Measurements from ENCODE around the gene LRRC15. TPM values are rescaled to one million over a fixed set of nuclear protein-coding genes. Genes with fewer than 3 reads are reported as not detected.

Gene LRRC15
- total RNA-seq, 2 experiments from 2014 or later: not detected

DNA sequence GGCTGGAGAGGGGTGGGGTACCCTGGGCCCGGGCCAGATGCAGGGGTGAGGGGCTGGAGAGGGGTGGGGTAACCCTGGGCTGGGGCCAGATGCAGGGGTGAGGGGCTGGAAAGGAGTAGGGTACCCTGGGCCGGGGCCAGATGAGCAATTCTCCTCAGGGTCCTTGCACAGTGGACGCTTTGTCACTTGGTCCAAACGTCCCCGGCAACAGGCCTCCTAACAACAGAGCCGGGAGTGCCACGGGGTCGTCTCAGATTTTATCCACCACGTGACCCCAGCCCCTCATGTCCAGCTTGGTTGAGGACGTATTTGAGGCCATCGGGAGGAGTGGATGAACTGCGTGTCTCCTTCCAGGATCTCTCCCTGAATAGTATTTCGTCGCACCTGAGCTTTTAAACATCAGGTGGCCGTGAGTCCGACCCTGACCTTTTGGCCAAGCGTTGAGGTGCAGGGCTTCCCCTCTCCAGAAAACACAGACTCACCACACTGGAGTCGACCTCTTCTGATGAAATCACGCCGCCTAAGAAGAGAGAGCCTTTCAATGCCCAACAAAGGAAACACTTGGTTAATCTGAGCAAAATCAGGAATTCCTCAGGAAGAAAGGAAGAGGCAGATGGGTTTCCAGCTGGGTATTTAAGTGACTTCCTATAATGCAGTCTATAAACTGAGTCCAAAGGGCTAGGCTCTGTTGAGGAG, 12.8 kb upstream of the LRRC15 start:
- DNase-seq: no peak
- no peak overlapping the region for H3K4me3 Mint-ChIP-seq
- no peaks in the 10 kb centered on the region for H3K27me3 Mint-ChIP-seq
- H3K36me3 Mint-ChIP-seq: no peaks in the 10 kb centered on the region
- POLR2A ChIA-PET: no interaction called here
- no peaks in the 10 kb centered on the region for H3K9me3 Mint-ChIP-seq
- peaks cover 2% of the 10 kb centered on the region for H3K4me1 Mint-ChIP-seq
- no peak for ATAC-seq (ENCODE audit: low read depth)
- no peak overlapping the region for H3K27ac Mint-ChIP-seq

DNA sequence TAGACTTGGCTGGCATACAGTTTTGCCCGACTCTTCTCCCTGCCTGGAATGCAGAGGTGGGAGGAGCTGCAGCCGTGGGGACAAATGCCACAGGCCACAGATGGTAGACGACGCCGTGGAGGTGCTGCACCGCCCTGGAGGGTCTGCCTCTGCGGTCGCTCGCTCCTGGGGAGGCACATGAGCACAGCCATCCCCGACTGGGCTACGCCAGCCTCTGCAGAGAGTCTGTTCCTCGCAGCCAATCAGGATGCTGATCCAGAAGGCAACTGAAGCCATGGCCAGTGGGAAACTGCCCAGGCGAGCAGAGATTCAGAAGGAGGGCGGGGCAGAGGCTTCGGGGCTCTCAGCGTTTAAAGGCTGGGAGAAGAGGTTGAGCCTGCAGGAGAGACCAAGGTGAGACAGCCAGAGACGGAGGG, 11.9 kb upstream of the LRRC15 start:
- no peak overlapping the region for H3K4me3 Mint-ChIP-seq
- H3K27me3 Mint-ChIP-seq: peaks cover 6% of the 10 kb centered on the region
- no peaks in the 10 kb centered on the region for H3K9me3 Mint-ChIP-seq
- no peak overlapping the region for H3K27ac Mint-ChIP-seq
- POLR2A ChIA-PET: no interaction called here
- H3K36me3 Mint-ChIP-seq: no peaks in the 10 kb centered on the region
- no peak for DNase-seq
- ATAC-seq (ENCODE audit: low read depth): no peak
- H3K4me1 Mint-ChIP-seq: peaks cover 2% of the 10 kb centered on the region

DNA sequence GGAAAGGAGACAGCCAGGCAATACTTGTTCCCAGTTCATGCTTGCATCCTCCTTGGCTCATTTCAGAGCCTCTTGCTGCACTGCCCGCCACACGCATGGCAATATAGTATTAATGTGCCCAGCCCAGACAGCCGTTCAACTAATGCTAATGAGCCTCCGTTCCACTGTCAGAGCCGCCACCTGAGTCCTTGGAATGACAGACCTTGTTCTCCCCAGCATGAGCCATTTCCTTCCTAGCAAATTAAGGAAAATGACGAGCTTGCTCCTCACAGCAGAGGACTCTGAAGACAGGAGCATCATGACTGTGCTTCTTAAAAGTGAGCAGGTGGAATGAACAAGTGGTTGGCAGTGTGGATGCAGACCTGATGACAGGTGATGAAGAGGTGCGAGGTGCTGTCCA, 10.8 kb upstream of the LRRC15 start:
- Mint-ChIP-seq H3K27me3 (peaks cover 8% of the 10 kb centered on the region), H3K36me3 (no peaks in the 10 kb centered on the region), H3K9me3 (no peaks in the 10 kb centered on the region), H3K4me1 (peaks cover 2% of the 10 kb centered on the region), H3K4me3 (no peak overlapping the region), H3K27ac (no peak overlapping the region)
- DNase-seq: no peak
- no peak for ATAC-seq (ENCODE audit: low read depth)
- POLR2A ChIA-PET: no interaction called here

DNA sequence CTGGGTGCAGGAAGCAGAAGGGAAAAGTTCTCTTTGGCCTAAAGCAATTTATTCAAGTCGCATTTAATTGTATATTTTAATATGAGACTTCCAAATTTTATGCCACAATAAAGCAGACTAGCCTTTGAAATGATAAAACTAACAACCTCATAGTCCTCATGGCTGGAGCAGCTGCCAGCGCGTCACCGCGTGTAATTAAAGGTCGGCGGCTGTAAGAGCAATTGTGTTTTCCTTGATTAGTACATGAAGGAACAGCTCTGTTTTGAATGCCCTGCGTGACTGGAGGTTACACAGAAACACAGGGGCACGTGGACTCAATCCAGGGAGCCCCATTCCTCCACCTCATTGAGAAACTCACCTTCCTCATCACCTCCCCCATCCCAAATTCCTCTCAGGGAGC, 10.1 kb upstream of the LRRC15 start:
- peaks cover 2% of the 10 kb centered on the region for H3K4me1 Mint-ChIP-seq
- H3K9me3 Mint-ChIP-seq: no peaks in the 10 kb centered on the region
- no peak overlapping the region for H3K27ac Mint-ChIP-seq
- POLR2A ChIA-PET: no interaction called here
- H3K4me3 Mint-ChIP-seq: no peak overlapping the region
- no peaks in the 10 kb centered on the region for H3K36me3 Mint-ChIP-seq
- peaks cover 10% of the 10 kb centered on the region for H3K27me3 Mint-ChIP-seq
- DNase-seq: no peak
- no peak for ATAC-seq (ENCODE audit: low read depth)

DNA sequence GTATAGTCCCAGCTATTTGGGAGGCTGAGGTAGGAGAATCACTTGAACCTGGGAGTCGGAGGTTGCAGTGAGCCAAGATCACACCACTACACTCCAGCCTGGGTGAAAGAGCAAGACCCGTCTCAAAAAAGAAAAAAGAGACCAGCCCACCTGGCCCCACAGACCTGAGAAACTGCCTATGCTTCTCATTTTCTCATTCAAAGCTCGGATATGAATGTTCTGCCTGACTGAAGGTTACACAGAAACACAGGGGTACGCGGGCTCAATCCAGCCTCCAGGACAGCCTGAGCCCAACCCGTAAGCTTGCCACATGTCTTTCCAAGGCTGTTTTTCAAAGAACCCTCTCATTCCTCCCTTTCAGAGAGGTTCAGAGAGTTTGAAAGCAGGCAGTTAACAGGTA, 9.7 kb upstream of the LRRC15 start:
- H3K36me3 Mint-ChIP-seq: no peaks in the 10 kb centered on the region
- no peak overlapping the region for H3K27ac Mint-ChIP-seq
- POLR2A ChIA-PET: no interaction called here

DNA sequence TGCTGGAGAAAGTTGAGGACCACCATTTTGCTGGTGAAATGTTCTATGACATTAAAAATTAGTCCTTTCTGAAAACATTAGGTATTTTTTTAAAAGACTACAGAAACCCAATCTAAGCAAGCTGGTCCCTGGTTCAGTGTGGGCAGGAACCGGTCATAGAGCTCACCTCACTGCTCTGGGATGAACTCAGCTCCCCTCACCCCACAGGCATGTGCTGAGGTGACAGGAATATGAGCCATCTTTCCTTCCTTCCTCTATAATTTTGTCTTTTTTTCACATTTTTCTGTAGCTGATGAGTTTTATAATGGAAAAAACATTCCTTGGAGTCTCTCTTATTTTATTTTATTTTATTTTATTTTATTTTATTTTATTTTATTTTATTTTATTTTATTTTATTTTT, 8.2 kb upstream of the LRRC15 start:
- no peak overlapping the region for H3K4me3 Mint-ChIP-seq
- peaks cover 2% of the 10 kb centered on the region for H3K4me1 Mint-ChIP-seq
- no peak overlapping the region for H3K27ac Mint-ChIP-seq
- H3K36me3 Mint-ChIP-seq: no peaks in the 10 kb centered on the region
- ATAC-seq (ENCODE audit: low read depth) (no peak), DNase-seq (no peak)
- peaks cover 10% of the 10 kb centered on the region for H3K27me3 Mint-ChIP-seq
- H3K9me3 Mint-ChIP-seq: no peaks in the 10 kb centered on the region
- POLR2A ChIA-PET: no interaction called here

More for the DNA sequence above, 9.7 kb upstream of the LRRC15 start:
- peaks cover 10% of the 10 kb centered on the region for H3K27me3 Mint-ChIP-seq
- no peaks in the 10 kb centered on the region for H3K9me3 Mint-ChIP-seq
- H3K4me3 Mint-ChIP-seq: no peak overlapping the region
- no peak for ATAC-seq (ENCODE audit: low read depth)
- peaks cover 2% of the 10 kb centered on the region for H3K4me1 Mint-ChIP-seq
- DNase-seq: no peak

DNA sequence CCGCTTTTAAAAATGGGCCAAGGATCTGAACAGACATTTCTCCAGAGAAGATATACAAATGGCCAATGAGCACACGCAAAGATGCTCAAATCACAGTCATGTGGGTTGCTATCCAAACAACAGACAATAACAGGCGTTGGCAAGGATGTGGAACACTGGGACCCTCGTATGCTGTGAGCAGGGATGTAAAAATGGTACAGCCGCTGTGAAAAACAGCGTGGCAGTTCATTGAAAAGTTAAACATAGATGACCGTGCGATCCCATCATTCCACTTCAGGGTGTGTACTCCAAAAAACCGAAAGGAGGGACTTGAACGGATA, 6.7 kb upstream of the LRRC15 start:
- no peaks in the 10 kb centered on the region for H3K4me1 Mint-ChIP-seq
- H3K27me3 Mint-ChIP-seq: peaks cover 12% of the 10 kb centered on the region
- H3K4me3 Mint-ChIP-seq: no peak overlapping the region
- H3K27ac Mint-ChIP-seq: no peak overlapping the region
- no peaks in the 10 kb centered on the region for H3K36me3 Mint-ChIP-seq
- DNase-seq: no peak
- no peak for ATAC-seq (ENCODE audit: low read depth)
- POLR2A ChIA-PET: no interaction called here
- no peaks in the 10 kb centered on the region for H3K9me3 Mint-ChIP-seq

DNA sequence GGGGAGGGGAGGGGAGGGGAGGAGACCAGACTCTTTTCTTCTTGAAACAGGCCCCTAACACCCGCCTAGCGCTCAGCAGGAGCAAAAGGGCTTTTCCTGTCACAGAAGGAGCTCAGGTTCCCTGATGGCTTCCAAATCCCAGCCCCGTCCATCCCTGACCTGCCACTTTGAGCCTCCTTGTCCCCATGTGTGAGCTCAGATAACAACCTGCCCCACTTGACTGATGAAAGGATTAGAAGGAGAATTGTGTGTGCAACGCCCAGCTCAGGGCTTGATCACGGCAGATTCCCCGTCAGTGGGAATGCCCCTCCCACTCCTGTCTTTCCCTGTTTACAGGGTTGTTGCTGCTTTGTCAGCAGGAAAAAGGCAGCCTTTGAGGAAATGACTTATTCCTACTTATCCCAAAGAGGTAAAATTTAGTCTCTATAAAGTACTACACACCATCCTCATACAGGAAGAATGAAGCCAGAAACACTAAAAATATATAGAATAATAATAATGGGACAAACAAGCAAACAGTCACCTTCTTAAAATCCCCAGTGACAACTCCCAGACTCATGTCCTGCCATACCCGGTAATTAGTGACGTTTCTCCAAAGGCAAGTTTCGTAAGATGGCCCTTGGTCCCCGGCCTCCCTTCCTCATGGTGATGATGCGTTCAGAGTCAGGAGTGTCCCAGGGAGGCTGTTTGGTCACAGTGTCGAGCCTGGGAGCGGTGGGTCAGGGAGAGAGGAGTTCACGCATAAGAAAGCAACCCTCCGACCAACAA, 6.1 kb upstream of the LRRC15 start:
- POLR2A ChIA-PET: no interaction called here
- Mint-ChIP-seq H3K4me3 (no peak overlapping the region), H3K27me3 (peaks cover 17% of the 10 kb centered on the region), H3K36me3 (no peaks in the 10 kb centered on the region), H3K9me3 (no peaks in the 10 kb centered on the region), H3K27ac (no peak overlapping the region), H3K4me1 (no peaks in the 10 kb centered on the region)
- no peak for DNase-seq
- no peak for ATAC-seq (ENCODE audit: low read depth)

DNA sequence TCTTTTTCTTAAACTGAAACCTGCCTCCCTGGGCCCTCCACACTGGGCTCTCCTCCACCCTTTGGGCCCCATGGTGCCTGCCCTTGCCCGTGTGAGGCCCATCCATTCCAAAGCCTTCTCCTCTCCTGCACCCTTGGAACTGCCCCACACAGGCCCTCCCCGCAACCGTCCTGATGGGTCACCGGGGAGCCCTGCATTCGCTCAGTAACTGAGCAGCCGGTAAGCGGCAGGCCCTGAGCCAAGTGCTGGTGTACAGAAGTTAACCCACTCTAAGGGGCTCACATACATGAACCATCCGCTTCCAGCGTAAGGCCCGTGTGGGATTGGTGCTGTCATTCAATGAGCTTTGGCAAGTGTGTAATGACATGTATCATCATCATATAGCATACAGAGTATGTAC, 5.4 kb upstream of the LRRC15 start:
- DNase-seq (no peak), ATAC-seq (ENCODE audit: low read depth) (no peak)
- Mint-ChIP-seq H3K27me3 (peaks cover 24% of the 10 kb centered on the region), H3K27ac (no peak overlapping the region), H3K4me3 (no peak overlapping the region), H3K9me3 (no peaks in the 10 kb centered on the region), H3K4me1 (no peaks in the 10 kb centered on the region), H3K36me3 (no peaks in the 10 kb centered on the region)
- POLR2A ChIA-PET: no interaction called here

DNA sequence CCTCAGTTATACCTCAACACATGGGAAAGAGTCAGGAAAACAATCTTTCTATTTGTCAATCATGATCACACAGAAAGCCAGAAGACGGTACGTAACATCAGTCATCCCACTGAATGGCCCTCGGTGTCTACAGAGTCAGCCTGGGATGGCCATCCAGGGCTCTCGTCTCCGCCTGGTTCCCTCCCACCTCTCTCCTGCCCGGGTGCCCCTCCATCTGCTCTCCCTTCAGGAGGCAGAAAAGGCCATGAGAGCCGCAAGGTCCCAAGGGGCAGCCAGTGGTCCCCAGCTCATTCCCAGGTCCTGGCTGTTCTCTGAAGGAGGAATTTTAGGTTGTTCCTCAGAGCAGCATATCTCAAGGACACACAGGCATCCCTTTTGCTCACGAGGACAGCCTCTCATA, 4.4 kb upstream of the LRRC15 start:
- ATAC-seq (ENCODE audit: low read depth): no peak
- POLR2A ChIA-PET: no interaction called here
- peaks cover 35% of the 10 kb centered on the region for H3K27me3 Mint-ChIP-seq

DNA sequence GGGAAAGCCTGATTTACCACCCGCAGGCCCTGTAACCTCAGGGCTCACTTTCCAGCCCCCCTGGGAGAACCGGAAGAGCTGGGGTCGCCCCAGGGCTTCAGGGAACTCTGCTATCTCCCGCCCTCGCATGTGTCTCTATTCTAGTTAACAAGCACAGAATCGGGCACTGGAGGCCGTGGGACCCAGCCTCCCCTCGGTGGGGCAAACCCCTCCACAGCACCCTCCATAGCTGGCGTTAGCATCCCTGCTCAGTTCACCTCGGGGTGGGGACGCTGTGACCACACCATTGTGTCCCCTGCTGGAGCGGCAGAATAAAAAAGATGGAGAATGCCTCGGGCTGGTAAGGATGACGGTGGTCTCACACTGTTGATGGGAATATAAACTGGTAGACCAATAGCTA, 3.5 kb upstream of the LRRC15 start:
- no peak for DNase-seq
- no peaks in the 10 kb centered on the region for H3K4me1 Mint-ChIP-seq
- peaks cover 44% of the 10 kb centered on the region for H3K27me3 Mint-ChIP-seq
- H3K27ac Mint-ChIP-seq: no peak overlapping the region
- ATAC-seq (ENCODE audit: low read depth): no peak
- H3K9me3 Mint-ChIP-seq: no peaks in the 10 kb centered on the region
- POLR2A ChIA-PET: no interaction called here
- H3K4me3 Mint-ChIP-seq: no peak overlapping the region
- no peaks in the 10 kb centered on the region for H3K36me3 Mint-ChIP-seq

More for the DNA sequence above, 4.4 kb upstream of the LRRC15 start:
- Mint-ChIP-seq H3K36me3 (no peaks in the 10 kb centered on the region), H3K27ac (no peak overlapping the region), H3K9me3 (no peaks in the 10 kb centered on the region), H3K4me3 (no peak overlapping the region), H3K4me1 (no peaks in the 10 kb centered on the region)
- no peak for DNase-seq

DNA sequence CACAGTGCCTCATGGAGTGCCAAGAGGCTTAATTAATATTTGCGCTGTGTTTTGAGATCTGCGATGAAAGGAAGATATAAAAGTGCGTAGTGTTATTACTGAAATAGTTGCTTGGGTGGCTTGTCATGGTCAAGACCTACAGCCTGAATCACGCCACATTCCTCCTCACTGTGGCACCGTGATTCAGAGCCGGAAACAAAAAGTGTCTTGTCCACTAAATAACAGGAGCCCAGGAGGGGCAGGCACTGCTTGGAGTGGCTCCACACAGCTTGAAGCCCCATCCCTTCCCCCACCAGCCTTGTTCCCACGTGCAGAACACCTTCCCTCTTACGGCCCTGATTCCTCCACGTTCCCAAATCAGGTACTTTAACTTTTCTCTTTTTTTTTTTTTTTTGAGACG, 1.2 kb upstream of the LRRC15 start:
- POLR2A ChIA-PET: no interaction called here
- ATAC-seq (ENCODE audit: low read depth): no peak
- DNase-seq: no peak
- H3K9me3 Mint-ChIP-seq: no peaks in the 10 kb centered on the region
- H3K36me3 Mint-ChIP-seq: no peaks in the 10 kb centered on the region
- peaks cover 39% of the 10 kb centered on the region for H3K27me3 Mint-ChIP-seq
- no peak overlapping the region for H3K4me3 Mint-ChIP-seq
- H3K27ac Mint-ChIP-seq: no peak overlapping the region
- H3K4me1 Mint-ChIP-seq: no peaks in the 10 kb centered on the region

DNA sequence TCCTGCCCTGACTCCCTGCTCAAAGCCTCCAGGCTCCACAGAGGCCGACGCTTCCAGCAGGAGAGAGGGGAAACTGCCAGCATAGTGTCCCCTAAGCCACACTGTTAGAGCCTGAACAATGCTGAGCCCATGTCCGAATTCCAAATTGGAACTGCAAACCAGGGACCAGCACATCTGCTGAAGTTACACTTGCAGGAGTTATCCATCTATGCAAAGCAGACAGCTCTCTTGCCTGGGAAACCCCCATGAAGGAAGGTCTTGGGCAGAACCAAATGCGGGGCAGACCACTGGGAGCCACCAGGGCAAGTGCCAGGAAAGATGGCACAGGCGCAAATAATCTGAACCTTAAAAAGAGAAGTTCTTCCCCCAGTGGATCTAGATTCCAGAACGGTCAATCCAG, 625 bp downstream of the LRRC15 start:
- no peaks in the 10 kb centered on the region for H3K4me1 Mint-ChIP-seq
- no peak overlapping the region for H3K4me3 Mint-ChIP-seq
- POLR2A ChIA-PET: no interaction called here
- H3K9me3 Mint-ChIP-seq: no peaks in the 10 kb centered on the region
- no peak for ATAC-seq (ENCODE audit: low read depth)
- no peaks in the 10 kb centered on the region for H3K36me3 Mint-ChIP-seq
- H3K27me3 Mint-ChIP-seq: peaks cover 41% of the 10 kb centered on the region
- DNase-seq: no peak
- H3K27ac Mint-ChIP-seq: no peak overlapping the region

DNA sequence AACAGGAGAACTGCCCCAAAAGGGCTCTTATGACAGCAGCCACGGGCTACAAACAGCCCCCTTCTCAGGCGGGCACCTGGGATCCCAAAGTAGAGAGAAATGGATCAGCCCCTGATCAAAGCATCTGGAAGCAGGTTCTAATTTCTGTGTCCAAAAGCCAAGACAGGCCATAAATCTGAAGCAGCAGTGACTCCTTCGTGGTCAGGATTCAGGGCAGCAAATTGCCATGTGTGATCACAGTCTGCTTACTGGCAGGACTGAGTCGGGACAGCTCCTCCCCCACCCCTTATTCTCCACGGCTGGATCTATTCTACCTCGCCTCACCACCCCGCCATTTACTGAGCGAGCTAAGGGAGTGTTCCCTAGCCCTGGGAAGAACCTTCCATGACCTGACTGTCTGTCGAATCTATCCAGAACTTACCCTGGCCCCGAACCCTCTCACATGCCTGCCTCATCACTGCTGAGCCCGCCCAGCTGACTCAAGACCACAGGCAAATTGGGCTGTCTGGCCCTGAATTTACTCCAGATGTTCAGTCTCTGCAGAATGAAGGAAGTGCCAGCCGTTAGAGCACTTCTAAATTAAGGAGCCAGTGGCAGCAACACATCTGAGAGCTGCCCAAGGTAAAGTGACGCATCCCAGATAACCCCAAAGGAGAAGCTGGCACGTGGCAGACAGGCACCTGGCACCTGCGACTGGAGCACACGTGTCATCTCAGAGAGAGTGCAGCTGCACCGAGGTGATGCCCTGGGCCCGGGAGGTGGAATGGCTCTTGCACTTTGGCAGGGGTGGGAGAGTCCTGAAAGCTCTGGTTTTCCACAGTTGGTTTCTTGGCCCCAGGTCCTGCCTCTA, 1.3 kb downstream of the LRRC15 start:
- no peak overlapping the region for H3K4me3 Mint-ChIP-seq
- H3K9me3 Mint-ChIP-seq: no peaks in the 10 kb centered on the region
- POLR2A ChIA-PET: no interaction called here
- no peaks in the 10 kb centered on the region for H3K36me3 Mint-ChIP-seq
- H3K27ac Mint-ChIP-seq: no peak overlapping the region
- no peak for ATAC-seq (ENCODE audit: low read depth)
- H3K4me1 Mint-ChIP-seq: no peaks in the 10 kb centered on the region
- DNase-seq: no peak
- H3K27me3 Mint-ChIP-seq: peaks cover 45% of the 10 kb centered on the region
